Activated gamma-delta T cell treated with anti-CD3 and anti-CD28 coated beads, Interleukin-2, amount 50 U/mL, for 16 hours (primary cell): ENCODE data around the gene SLC35E4.
"Not testable (repeated sequence)": the region's sequence is repeated elsewhere in the genome, so short reads cannot be mapped to it uniquely, and the experiment has no call there.

Experiments used
- DNase-seq: peaks from one replicate; pipeline ENCODE4 v3.0.0-alpha.2; 2020; ENCODE audit warnings: low read depth

SLC35E4 gene

GRCh38 chr22:30650508-30651116 is 15.0 kb downstream of the SLC35E4 start:
- DNase-seq, result no peak

- DNase-seq, result no peak
These were observed 17.3 kb downstream of the SLC35E4 start for GRCh38 chr22:30652852-30653251.

- no peak for DNase-seq
These were observed 18.8 kb downstream of the SLC35E4 start for GRCh38 chr22:30654361-30654760.

DNA sequence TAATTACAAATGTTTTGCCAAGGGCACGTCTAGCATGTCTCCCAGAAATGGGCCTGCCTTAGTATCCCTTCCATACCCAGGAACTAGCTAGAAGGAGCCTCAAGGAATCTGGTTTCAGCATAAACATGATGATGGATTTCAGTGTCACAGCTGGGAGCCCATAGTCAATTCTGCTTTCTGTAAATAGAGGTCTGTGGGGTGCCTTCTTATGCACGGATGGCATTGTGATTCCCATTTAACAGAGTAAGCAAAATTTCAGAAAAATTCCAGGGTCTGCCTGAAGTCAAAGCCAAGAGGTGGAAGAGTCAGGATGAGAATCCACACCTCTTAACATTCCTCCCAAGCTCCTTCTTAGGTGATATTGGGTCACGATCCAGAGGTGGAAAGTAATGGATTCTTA is 20.0 kb downstream of the SLC35E4 start:
- DNase-seq, result no peak

- no peak for DNase-seq
These were observed 26.5 kb downstream of the SLC35E4 start for GRCh38 chr22:30662040-30662439.

DNA sequence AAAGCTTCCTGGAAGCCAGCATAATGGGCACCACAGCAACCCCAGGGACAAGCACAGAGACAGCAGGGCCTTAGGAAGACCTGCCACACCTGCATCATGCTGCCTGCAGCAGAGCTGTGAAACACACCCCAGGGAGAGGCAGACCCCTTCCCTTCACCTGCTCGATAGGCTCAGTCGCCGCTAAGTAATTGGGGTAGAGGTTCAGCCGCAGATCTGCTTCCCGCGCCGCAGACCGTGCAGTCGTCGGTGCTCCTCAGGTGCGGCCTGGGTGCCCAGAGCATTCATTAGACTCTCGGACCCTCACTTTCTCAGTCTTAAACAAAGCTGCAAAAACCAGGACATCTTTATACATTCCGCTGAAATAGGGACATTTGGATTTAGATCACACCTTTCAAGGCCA is 29.2 kb downstream of the SLC35E4 start:
- no peak for DNase-seq

DNA sequence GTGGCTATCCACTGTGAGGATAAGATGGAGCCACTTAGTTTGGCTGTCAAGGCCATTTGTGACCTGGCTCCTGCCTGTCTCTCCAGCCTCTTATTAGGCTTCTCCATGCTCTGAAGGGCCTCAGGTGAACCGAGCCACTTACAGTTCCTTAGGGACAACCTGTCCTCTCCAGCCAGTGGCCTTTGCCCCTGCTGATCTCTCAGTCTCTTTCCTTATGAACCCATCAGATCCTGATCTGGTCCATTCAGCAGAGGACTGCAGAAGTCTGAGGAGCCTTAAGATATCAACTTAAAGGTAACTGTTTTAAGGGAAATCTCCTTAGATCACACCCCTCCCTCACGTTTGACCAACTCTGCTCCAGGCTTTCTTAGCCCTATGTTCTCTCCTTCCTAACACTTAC is 29.7 kb downstream of the SLC35E4 start:
- DNase-seq, result no peak

GRCh38 chr22:30665786-30666185 is 30.2 kb downstream of the SLC35E4 start:
- no peak for DNase-seq

- no peak for DNase-seq
These were observed 31.5 kb downstream of the SLC35E4 start for GRCh38 chr22:30667107-30667493.

DNA sequence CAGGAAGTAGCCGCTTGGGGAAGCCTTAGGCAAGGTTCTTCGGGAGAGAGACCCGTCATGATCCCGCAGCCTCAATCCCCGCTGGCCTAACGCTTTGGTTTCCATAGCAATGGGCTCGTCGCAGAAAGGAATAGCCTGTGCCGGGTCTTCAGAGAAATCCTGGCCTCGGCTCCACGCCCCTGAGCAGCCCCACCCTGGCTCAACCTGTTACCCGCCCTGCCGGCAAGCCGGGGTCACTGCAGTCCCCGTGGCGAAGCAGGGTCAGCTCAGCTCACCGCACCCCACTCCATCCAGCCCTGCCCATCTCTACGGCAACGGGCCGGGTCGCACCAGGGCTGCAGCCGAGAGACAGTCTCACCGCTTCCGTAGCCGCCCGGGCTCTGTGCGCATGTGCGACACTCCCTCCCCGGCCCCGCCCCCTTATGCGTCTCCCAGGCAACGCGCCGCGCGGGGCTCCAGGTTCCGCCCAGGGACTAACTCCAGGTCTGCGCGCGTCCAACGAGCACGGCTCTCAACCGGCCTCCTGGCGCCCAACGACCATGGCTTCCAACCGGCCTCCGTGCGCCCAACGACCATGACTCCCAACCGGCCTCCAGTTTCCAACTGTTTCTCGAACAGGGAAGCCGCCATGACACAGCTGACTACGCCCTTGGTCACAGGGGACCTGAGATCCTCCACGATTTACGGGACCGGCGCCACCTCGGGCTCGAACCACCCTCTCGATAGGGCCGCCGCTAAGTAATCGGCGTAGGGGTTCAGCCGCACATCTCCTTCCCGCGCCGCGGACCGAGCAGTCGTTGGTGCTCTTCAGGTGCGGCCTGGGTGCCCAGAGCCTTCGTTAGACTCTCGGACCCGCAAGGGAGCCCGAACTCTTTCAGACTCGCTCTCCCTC is 32.2 kb downstream of the SLC35E4 start, which contains the start of gene DUSP18:
Gene DUSP18, minus strand, starts transcription at position 382 of the 892 bp plus-strand sequence. CDS start 3,872 bp downstream, outside the sequence.
- peak; percentile 91 for DNase-seq

DNA sequence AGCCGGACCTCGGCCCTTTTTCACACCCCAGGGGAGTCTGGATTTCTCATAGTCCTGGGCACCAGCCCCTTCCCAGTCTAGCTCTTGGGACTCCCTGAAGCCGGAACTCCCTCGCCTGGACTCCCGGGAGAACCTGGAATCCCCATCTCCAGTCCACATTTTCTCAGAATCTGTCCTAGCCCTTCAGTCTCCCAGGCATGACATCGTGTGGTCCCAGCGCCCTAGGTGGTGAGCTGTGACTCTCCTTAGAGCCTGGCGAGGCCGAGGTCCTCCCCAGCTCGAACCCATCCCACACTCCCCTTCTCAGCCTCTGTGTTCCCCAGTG is 32.8 kb downstream of the SLC35E4 start:
- DNase-seq, result no peak

DNA sequence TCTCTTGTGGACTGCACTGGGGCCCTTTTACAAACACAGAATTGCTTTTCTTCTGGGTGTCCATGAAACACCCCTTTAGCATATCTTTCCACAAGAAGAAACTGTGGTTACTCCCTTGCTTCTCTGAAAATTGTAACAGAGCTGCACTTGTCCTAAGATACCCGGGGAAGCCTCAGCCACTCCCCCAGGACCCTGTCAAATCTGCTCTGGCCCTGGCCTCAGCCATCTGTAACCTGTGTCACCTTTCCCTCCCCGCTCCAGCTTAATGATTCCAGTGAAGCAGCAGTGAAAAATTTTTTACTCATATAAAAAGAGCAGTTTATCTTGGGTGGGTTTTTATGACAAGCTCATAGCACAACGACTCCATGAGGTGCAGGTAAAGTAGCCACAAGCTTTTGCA is 35.5 kb downstream of the SLC35E4 start:
- no peak for DNase-seq

GRCh38 chr22:30673136-30673535 is 37.6 kb downstream of the SLC35E4 start:
- DNase-seq, result no peak

DNA sequence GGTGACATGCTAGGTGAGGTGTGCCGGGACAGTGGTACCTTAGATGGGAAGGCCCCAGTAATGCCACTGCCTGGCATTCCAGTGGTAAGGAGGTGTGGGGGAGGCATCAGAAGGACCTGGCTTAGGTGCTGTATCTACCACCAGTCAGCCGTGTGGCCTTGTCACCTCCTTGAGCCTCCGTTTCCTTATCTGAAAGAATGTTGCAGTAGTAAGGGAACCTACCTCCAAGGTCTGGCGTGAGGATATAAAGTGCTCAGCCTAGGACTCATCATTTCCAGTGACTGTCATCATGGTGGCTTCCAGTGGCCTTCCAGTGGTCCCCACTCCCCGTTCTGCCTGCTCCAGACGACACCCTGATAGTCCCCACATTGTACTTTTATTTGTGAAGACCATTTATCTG is 38.9 kb downstream of the SLC35E4 start:
- DNase-seq, result no peak

DNA sequence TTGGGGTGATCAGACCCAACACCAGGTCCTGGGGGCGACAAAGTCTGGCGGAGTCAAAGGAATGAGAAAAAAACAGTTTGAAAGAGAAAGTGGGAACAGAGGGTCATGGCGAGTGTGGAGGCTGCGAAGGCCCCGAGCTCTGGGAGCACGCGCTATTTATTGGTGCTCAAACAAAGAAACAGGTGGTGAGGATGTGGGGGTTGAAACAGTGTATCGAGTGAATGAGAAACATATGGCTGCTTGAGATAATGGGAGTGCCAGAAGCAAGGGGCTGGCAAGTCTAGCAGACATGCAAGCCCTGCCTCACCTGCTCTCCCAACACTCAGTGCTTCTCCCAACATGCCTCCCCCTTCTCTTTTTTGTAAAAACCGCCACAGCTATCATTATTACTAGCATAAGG is 39.9 kb downstream of the SLC35E4 start:
- DNase-seq, result no peak

DNA sequence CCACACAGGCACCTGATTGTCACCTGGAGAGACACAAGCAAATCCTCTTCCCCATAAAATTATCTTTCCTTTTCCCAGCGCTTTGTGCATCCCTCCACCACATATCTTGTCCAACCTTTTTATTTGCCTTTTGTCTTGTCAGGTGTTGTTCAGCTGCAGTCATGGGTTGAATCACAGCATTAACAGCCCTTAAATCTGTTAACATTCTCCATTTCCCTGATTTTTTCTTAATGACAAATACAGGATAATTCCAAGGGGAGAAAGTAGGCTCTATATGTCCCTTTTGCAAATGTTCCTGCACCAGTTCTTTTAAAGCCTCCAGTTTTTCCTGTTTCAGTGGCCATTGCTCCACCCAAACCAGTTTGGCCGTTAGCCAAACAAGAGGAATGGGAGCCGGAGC is 41.0 kb downstream of the SLC35E4 start:
- DNase-seq, result not testable (repeated sequence)

DNA sequence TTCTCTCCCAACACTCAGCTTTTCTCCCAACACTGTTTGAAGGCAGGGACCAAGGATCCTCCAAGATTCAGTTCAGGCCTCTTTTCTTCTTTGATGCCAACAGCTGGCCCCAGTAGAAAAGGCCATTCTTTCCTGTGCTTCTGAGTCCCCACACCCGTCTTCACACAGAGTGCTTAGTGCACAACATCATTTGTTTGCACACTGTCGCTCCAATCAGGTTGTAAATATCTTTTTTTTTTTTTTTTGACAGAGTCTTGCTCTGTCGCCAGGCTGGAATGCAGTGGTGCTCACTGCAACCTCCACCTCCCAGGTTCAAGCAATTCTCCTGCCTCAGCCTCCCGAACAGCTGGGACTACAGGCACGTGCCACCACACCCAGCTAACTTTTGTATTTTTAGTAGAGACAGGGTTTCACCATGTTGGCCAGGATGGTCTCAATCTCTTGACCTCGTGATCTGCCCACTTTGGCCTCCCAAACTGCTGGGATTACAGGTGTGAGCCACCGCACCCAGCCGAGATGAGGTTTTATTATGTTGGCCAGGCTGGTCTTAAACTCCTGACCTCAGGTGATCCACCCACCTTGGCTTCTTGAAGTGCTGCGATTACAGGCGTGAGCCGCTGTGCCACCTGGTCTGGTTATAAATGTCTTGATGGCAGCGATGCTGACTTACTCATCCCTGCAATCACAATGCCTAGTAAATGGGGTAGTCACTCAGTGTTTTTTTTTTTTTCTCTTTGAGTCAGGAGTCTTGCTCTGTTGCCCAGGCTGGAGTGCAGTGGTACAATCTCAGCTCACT is 44.5 kb downstream of the SLC35E4 start:
- DNase-seq, result not testable (repeated sequence)

DNA sequence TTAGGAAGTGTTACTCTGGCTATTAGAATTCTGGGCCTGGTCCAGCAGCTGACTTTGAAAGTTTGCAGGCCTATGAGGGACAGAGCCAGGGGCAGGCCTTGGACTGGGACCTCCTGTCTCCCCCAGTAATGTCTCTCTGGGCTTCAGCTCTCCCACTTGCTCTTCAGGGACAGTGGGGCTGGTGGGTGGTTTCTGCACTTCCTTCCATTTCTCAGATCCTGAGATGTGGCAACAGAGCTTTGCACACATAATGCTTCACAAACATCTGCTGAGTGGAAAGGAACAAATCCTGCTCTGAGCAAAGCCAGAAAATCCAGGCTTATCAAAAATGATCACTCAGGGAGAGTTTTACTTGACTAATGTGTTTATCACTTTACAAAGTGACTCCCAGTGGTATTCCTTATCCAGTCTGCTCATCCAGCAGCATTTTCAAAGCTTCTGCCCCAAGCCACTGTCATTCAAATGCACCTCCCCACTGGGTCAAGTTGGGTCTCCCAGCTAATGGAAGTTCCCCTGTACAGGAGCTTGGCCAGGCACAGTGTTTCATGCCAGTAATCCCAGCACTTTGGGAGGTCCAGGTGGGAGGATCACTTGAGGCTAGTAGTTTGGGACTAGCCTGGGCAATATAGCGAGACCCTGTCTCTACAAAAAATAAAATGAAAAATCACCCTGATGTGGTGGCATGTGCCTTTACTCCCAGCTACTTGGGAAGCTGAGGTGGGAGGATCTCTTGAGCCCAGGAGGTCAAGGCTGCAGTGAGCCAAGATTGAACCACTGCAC is 45.6 kb downstream of the SLC35E4 start:
- DNase-seq, result no peak

DNA sequence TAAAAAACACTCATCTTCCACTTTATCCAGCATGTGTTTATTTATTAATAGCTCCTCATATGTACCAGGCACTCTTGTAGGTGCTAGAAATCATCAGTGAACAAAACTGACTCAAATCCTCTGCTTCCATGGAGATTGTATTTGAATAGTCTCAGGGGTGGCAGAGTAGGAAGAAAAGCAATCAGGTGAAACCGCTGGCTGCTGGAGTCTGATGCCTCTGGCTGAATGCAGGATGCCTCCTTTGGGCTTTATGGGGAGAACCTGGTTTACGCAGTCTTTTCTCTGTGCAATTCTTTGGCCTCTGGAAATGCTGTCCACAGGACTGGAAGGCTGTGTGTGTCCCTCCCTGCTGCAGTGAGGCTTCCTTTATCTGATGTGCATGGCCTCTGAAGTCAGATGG is 46.2 kb downstream of the SLC35E4 start:
- DNase-seq, result no peak

DNA sequence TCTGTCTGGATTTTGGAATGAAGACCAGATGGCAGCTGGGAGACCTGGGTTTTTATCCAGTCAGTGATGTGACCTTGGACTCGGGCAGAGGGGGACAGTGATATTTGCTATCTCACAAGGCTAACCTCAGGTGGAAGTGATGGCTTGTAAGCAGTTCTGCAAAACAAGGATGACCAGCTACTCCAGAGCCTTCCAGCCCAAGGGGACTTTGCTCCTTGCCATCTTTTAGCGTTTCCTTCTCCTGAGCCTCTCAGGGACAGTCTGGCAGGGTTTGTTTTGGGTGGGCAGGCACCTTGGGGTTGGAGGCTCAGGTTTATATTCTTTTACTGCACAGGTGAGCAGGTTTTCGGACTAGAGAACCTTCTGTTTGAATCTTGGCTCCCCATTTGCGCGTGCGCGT is 49.6 kb downstream of the SLC35E4 start:
- no peak for DNase-seq

- DNase-seq, result no peak
These were observed 51.8 kb downstream of the SLC35E4 start for GRCh38 chr22:30687358-30687757.

DNA sequence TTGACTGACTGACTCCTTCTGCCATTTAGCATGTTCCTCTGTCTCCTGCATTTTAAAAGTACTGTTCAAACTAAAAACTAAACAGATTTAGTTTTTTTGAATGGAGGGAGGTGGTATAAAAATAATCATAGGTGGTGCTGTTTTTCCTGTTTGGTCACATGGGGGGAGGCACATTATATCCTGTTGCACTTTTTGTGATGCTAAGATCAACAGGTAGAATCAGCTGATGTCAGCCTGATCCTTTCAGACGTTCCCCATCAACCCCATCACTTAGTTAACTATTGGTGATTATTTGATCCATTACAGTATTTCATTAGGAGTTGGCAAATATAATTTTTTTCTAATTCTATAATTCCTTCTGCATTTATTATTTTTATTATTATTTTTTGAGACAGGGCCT is 54.0 kb downstream of the SLC35E4 start:
- no peak for DNase-seq
